Dedifferentiated amniotic fluid mesenchymal stem cell (primary cell): ENCODE measurements around the gene ARSG.
A peak's percentile ranks its signal among the peaks of the same experiment; 100 is the strongest.
"Not testable (repeated sequence)": the region's sequence is repeated elsewhere in the genome, so short reads cannot be mapped to it uniquely, and the experiment has no call there.

Source experiments
- DNase-seq: peaks from one replicate; pipeline ENCODE4 v3.0.0-alpha.2; 2016; ENCODE audit errors: extremely low spot score

Gene ARSG

GRCh38 chr17:68328676-68329075, 37.4 kb downstream of the ARSG start:
- DNase-seq = no peak

GRCh38 chr17:68329331-68329730, 38.0 kb downstream of the ARSG start:
- no peak for DNase-seq

- DNase-seq = not testable (repeated sequence)
These were observed 40.6 kb downstream of the ARSG start for GRCh38 chr17:68331932-68332331.

- DNase-seq = no peak
These were observed 43.1 kb downstream of the ARSG start for GRCh38 chr17:68334393-68334792.

- DNase-seq = no peak
These were observed 50.2 kb downstream of the ARSG start for GRCh38 chr17:68341482-68341881.

GRCh38 chr17:68343976-68344375, 52.7 kb downstream of the ARSG start:
- DNase-seq = no peak

GRCh38 chr17:68344701-68345136, 53.4 kb downstream of the ARSG start:
- no peak for DNase-seq

- no peak for DNase-seq
These were observed 55.2 kb downstream of the ARSG start for GRCh38 chr17:68346448-68346847.

- no peak for DNase-seq
These were observed 56.1 kb downstream of the ARSG start for GRCh38 chr17:68347380-68347779.

- DNase-seq = no peak
These were observed 57.9 kb downstream of the ARSG start for GRCh38 chr17:68349157-68349556.

GRCh38 chr17:68351395-68351794, 60.1 kb downstream of the ARSG start:
- DNase-seq = no peak

GRCh38 chr17:68352041-68352440, 60.7 kb downstream of the ARSG start:
- no peak for DNase-seq

- DNase-seq = not testable (repeated sequence)
These were observed 61.4 kb downstream of the ARSG start for GRCh38 chr17:68352671-68353070.

GRCh38 chr17:68353111-68353521, 61.8 kb downstream of the ARSG start:
- no peak for DNase-seq

GRCh38 chr17:68354311-68354710, 63.0 kb downstream of the ARSG start:
- peak; percentile 75 for DNase-seq

- DNase-seq = not testable (repeated sequence)
These were observed 63.8 kb downstream of the ARSG start for GRCh38 chr17:68355108-68355507.

GRCh38 chr17:68356520-68356919, 65.2 kb downstream of the ARSG start:
- no peak for DNase-seq

GRCh38 chr17:68356949-68357455, 65.7 kb downstream of the ARSG start:
- no peak for DNase-seq

GRCh38 chr17:68357886-68358285, 66.6 kb downstream of the ARSG start:
- DNase-seq = no peak

GRCh38 chr17:68359791-68360535, 68.7 kb downstream of the ARSG start:
- no peak for DNase-seq

GRCh38 chr17:68365469-68365868, 74.2 kb downstream of the ARSG start:
- DNase-seq = no peak

- no peak for DNase-seq
These were observed 77.1 kb downstream of the ARSG start for GRCh38 chr17:68368387-68368786.

- DNase-seq = no peak
These were observed 84.3 kb downstream of the ARSG start for GRCh38 chr17:68375566-68375965.

- DNase-seq = not testable (repeated sequence)
These were observed 84.9 kb downstream of the ARSG start for GRCh38 chr17:68376178-68376577.
